B cell (primary cell): ENCODE measurements around the gene POLD1.

Experiments used
- EZH2 ChIP-seq: IDR thresholded peaks from 2 replicates; pipeline ENCODE4 v1.6.1; 2012; ENCODE audit warnings: borderline replicate concordance, low read depth, mild to moderate bottlenecking, moderate library complexity, low read length; ENCODE audit not compliant: insufficient read depth, poor library complexity, severe bottlenecking
- TF ChIP-seq, protein P1 (sequence below): fragments of 200-600 bp; IDR thresholded peaks from one replicate; pipeline ENCODE4 v1.8.0; 2022; ENCODE audit warnings: antibody characterized with exemption, mild to moderate bottlenecking

DNA sequence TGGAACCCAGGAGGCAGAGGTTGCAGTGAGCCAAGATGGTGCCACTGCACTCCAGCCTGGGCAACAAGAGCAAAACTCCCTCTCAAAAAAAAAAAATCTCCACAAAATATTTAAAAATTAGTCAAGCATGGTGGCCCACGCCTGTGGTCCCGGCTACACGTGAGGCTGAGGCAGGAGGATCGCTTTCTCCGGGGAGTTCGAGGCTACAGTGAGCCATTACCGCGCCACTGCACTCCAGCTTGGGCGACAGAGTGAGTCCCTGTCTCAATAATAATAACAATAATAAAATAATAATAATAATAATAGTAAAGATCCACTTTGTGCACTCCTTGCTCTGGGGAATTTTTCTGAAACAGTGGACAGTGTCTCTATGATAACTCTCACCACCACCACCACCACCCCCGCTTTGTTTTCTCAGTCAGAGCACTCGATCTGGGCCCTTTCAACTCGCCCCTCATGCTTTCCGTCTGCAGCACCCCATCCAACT lies 27.4 kb upstream of the POLD1 start:
- TF ChIP-seq, protein P1, sequence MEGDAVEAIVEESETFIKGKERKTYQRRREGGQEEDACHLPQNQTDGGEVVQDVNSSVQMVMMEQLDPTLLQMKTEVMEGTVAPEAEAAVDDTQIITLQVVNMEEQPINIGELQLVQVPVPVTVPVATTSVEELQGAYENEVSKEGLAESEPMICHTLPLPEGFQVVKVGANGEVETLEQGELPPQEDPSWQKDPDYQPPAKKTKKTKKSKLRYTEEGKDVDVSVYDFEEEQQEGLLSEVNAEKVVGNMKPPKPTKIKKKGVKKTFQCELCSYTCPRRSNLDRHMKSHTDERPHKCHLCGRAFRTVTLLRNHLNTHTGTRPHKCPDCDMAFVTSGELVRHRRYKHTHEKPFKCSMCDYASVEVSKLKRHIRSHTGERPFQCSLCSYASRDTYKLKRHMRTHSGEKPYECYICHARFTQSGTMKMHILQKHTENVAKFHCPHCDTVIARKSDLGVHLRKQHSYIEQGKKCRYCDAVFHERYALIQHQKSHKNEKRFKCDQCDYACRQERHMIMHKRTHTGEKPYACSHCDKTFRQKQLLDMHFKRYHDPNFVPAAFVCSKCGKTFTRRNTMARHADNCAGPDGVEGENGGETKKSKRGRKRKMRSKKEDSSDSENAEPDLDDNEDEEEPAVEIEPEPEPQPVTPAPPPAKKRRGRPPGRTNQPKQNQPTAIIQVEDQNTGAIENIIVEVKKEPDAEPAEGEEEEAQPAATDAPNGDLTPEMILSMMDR: no peak
- TF ChIP-seq EZH2: no peak
